Measurements from ENCODE around the gene SEMA4B. TPM values are rescaled to one million over a fixed set of nuclear protein-coding genes. Genes with fewer than 3 reads are reported as not detected.
"Not testable (repeated sequence)": the region's sequence is repeated elsewhere in the genome, so short reads cannot be mapped to it uniquely, and the experiment has no call there.

Gene SEMA4B
- total and polyA plus RNA-seq, 2 experiments from 2014 or later, result 3.6 to 4.5 TPM

GRCh38 chr15:90249203-90249863 lies 48.2 kb downstream of the SEMA4B start, which contains the start of gene TTLL13:
TTLL13 (plus strand) TSS chr15:90249556; CDS start chr15:90250631, 1,075 bp downstream.
- H3K27ac ChIP-seq, result no peak within 1 kb of the TSS
- DNase-seq, result peak; percentile 90
- no peaks in the 10 kb centered on the region for H3K36me3 ChIP-seq (ENCODE audit: low read depth)
- H3K27me3 ChIP-seq (replicated peaks; ENCODE audit: insufficient read depth), result no peaks in the 10 kb centered on the region
- no peaks in the 10 kb centered on the region for H3K79me2 ChIP-seq (ENCODE audit: insufficient read depth)
- no peaks in the 10 kb centered on the region for H4K20me1 ChIP-seq (ENCODE audit: insufficient read depth)
- H3K4me2 ChIP-seq (ENCODE audit: unreplicated experiment), result peak within 1 kb of the TSS; percentile 81
- no peaks in the 10 kb centered on the region for H3K4me1 ChIP-seq (ENCODE audit: insufficient read depth)
- WGBS, 2 experiments (ENCODE audit: low coverage in 1 of 2, low lambda C conversion rate in 2 of 2, missing lambda C conversion rate in 2 of 2), result 1 to 2% methylated on average over 42 to 43 of the region's 44 CpGs
- in situ Hi-C loops (cut with MboI), result no loop called here
- peak within 1 kb of the TSS; percentile 90 for H2AFZ ChIP-seq
- TF ChIP-seq EZH2phosphoT487 (IDR thresholded peaks at IDR 0.05; ENCODE audit: insufficient read depth, low read depth), result no peak
- peak within 1 kb of the TSS; percentile 81 for H3K4me3 ChIP-seq
- no peaks in the 10 kb centered on the region for H3K9me3 ChIP-seq (ENCODE audit: low read depth)
- no peaks in the 10 kb centered on the region for H3K9me2 ChIP-seq (ENCODE audit: insufficient read depth)
- peaks cover 10% of the 10 kb centered on the region; the same call in 1 of the 2 replicates for H3F3A ChIP-seq (ENCODE audit: insufficient read depth)
- H3K9ac ChIP-seq, result peak within 1 kb of the TSS; percentile 62

GRCh38 chr15:90257776-90258175 lies 56.6 kb downstream of the SEMA4B start:
- Histone ChIP-seq H3K27ac (no peak overlapping the region), H3K9me2 (ENCODE audit: insufficient read depth) (no peaks in the 10 kb centered on the region), H3K9me3 (ENCODE audit: low read depth) (no peaks in the 10 kb centered on the region), H4K20me1 (ENCODE audit: insufficient read depth) (no peaks in the 10 kb centered on the region), H3K27me3 (replicated peaks; ENCODE audit: insufficient read depth) (no peaks in the 10 kb centered on the region), H3K79me2 (ENCODE audit: insufficient read depth) (no peaks in the 10 kb centered on the region), H3K36me3 (ENCODE audit: low read depth) (no peaks in the 10 kb centered on the region), H3K4me1 (ENCODE audit: insufficient read depth) (peaks cover 13% of the 10 kb centered on the region), H2AFZ (no peak overlapping the region), H3K4me2 (ENCODE audit: unreplicated experiment) (no peak overlapping the region), H3K9ac (no peak overlapping the region), H3K4me3 (no peak overlapping the region), H3F3A (ENCODE audit: insufficient read depth) (no peaks in the 10 kb centered on the region)
- DNase-seq, result no peak
- 73 to 78% methylated on average over 7 of the region's 7 CpGs for WGBS, 2 experiments (ENCODE audit: low coverage in 1 of 2, low lambda C conversion rate in 2 of 2, missing lambda C conversion rate in 2 of 2)
- in situ Hi-C loops (cut with MboI), result no loop called here
- TF ChIP-seq EZH2 (IDR thresholded peaks at IDR 0.05; ENCODE audit: insufficient read depth, poor library complexity, severe bottlenecking) (no peak), EZH2phosphoT487 (IDR thresholded peaks at IDR 0.05; ENCODE audit: insufficient read depth, low read depth) (no peak)

DNA sequence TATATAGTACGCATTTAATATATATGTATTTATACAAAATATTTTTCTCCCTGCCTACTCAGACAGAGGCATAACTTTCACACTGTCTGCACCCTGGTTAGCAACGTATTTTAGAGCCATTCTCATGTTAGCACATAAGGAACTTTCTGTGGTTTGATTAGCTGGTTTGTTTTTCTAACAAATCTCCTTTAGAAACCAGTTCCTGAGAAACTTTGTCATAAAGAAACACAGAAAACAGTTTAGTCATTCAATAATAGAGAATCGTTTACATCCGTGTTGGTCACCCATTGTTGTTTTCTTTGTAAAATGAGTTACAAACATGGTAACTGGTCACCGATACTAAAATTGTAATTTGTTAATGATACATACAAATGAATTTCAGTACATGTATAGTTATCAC lies 58.4 kb downstream of the SEMA4B start:
- Histone ChIP-seq H3K4me2 (ENCODE audit: unreplicated experiment) (no peak overlapping the region), H3K9ac (no peak overlapping the region)
- WGBS, 2 experiments (ENCODE audit: low coverage in 1 of 2, low lambda C conversion rate in 2 of 2, missing lambda C conversion rate in 2 of 2), result 80 to 90% methylated on average over 5 of the region's 5 CpGs

DNA sequence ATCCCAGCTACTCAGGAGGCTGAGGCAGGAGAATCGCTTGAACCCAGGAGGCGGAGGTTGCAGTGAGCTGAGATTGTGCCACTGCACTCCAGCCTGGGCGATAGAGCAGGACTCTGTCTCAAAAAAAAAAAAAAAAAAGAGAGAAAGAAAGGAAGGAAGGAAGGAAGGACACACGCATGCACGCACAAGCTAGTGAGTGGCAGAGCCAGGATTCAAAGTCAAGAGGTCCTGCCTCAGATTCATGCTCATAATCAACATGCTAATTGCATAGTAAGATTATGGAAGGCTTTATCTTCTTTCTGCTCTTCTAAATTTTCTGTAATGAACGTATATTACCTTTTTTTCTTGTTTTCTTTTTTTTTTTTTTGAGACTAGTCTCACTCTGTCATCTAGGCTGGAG lies 59.6 kb downstream of the SEMA4B start:
- H3K36me3 ChIP-seq (ENCODE audit: low read depth); H4K20me1 ChIP-seq (ENCODE audit: insufficient read depth); H3K27me3 ChIP-seq (replicated peaks; ENCODE audit: insufficient read depth); H3K9me2 ChIP-seq (ENCODE audit: insufficient read depth); DNase-seq; H2AFZ ChIP-seq; H3K4me3 ChIP-seq; H3K9me3 ChIP-seq (ENCODE audit: low read depth); in situ Hi-C loops (cut with MboI); H3K4me2 ChIP-seq (ENCODE audit: unreplicated experiment); H3F3A ChIP-seq (ENCODE audit: insufficient read depth); H3K27ac ChIP-seq; H3K79me2 ChIP-seq (ENCODE audit: insufficient read depth); H3K9ac ChIP-seq: not testable (repeated sequence)
- 67 to 81% methylated on average over 4 to 6 of the region's 6 CpGs for WGBS, 2 experiments (ENCODE audit: low coverage in 1 of 2, low lambda C conversion rate in 2 of 2, missing lambda C conversion rate in 2 of 2)
- peaks cover 18% of the 10 kb centered on the region for H3K4me1 ChIP-seq (ENCODE audit: insufficient read depth)

More for the DNA sequence above, 58.4 kb downstream of the SEMA4B start:
- no peak for TF ChIP-seq EZH2phosphoT487 (IDR thresholded peaks at IDR 0.05; ENCODE audit: insufficient read depth, low read depth)
- TF ChIP-seq EZH2 (IDR thresholded peaks at IDR 0.05; ENCODE audit: insufficient read depth, poor library complexity, severe bottlenecking), result no peak
- Histone ChIP-seq H3K27ac (no peak overlapping the region), H3K4me1 (ENCODE audit: insufficient read depth) (peaks cover 14% of the 10 kb centered on the region), H3K36me3 (ENCODE audit: low read depth) (no peaks in the 10 kb centered on the region), H3K27me3 (replicated peaks; ENCODE audit: insufficient read depth) (no peaks in the 10 kb centered on the region), H3F3A (ENCODE audit: insufficient read depth) (no peaks in the 10 kb centered on the region), H4K20me1 (ENCODE audit: insufficient read depth) (no peaks in the 10 kb centered on the region), H3K9me2 (ENCODE audit: insufficient read depth) (no peaks in the 10 kb centered on the region), H3K79me2 (ENCODE audit: insufficient read depth) (no peaks in the 10 kb centered on the region), H3K4me3 (no peak overlapping the region), H3K9me3 (ENCODE audit: low read depth) (no peaks in the 10 kb centered on the region), H2AFZ (no peak overlapping the region)
- in situ Hi-C loops (cut with MboI), result no loop called here
- DNase-seq, result no peak

All from GM23248 (cell line).